Stomach (tissue), 9 donors: ENCODE results near the gene RNPS1. TPM values are rescaled to one million over a fixed set of nuclear protein-coding genes. Genes with fewer than 3 reads are reported as not detected.

Source experiments
- DNase-seq, 2 donors: peaks; one replicate each; pipeline versions ENCODE4 v3.0.0 to v3.0.0-alpha.2; 2013 to 2019
- H3K27ac ChIP-seq, 5 donors: fragments of 200-600 bp in 4 of 5; sonication (generic) in 4 of 5; one replicate each; pipeline ENCODE4 v1.5.1; 2013 to 2019; ENCODE audit warnings: mild to moderate bottlenecking in 1 of 5, moderate library complexity in 1 of 5
- H3K27me3 ChIP-seq, 3 donors: fragments of 200-600 bp; sonication (generic); one replicate each; pipeline ENCODE4 v1.5.1; 2017 to 2019; ENCODE audit warnings: mixed run types in 1 of 3
- H3K36me3 ChIP-seq, 4 donors: fragments of 200-600 bp; sonication (generic); 1 replicate in 3 of 4; 2 replicates in 1 of 4; pipeline ENCODE4 v1.5.1; 2016 to 2019
- H3K4me1 ChIP-seq, 4 donors: fragments of 200-600 bp; sonication (generic); one replicate each; pipeline ENCODE4 v1.5.1; 2016 to 2019
- H3K4me3 ChIP-seq, 4 donors: fragments of 200-600 bp; sonication (generic) in 3 of 4; one replicate each; pipeline ENCODE4 v1.5.1; 2016 to 2019; ENCODE audit warnings: mild to moderate bottlenecking in 1 of 4
- H3K9me3 ChIP-seq, 4 donors: fragments of 200-600 bp; sonication (generic); one replicate each; pipeline ENCODE4 v1.5.1; 2016 to 2019
- EP300 ChIP-seq: sonication (generic); formaldehyde crosslinking; IDR thresholded peaks from one replicate; pipeline ENCODE4 v1.6.1; 2017; ENCODE audit warnings: antibody characterized with exemption
- POLR2A ChIP-seq, 4 donors: fragments of 450-650 bp; IDR thresholded peaks; one replicate each; pipeline ENCODE4 v1.6.1; 2016; ENCODE audit warnings: antibody characterized with exemption in 4 of 4, control low read depth in 2 of 4, mild to moderate bottlenecking in 1 of 4, moderate library complexity in 1 of 4
- POLR2AphosphoS5 ChIP-seq, 3 donors: sonication (generic); formaldehyde crosslinking; IDR thresholded peaks; one replicate each; pipeline ENCODE4 v1.6.1; 2016; ENCODE audit warnings: antibody characterized with exemption in 3 of 3
- WGBS, 5 donors: extraction: QIAGEN DNeasy Blood & Tissue Kit in 3 of 5; methylation state at CpG; one replicate each; pipeline versions ENCODE4 v1.1.5 to v1.1.7; 2013 to 2018; 5-methylcytosine and 5-hydroxymethylcytosine counted together
- intact Hi-C: fragments of 100-400 bp; cut with DNase I; formaldehyde crosslinking; loops from one replicate; pipeline ENCODE4 v1.15.1; 2023; ENCODE audit warnings: low total_unique reads
- polyA plus RNA-seq, 3 donors: library from polyadenylated mRNA; stranded (reverse); fragments of 200-250 nt; gene quantifications; one replicate each; pipeline ENCODE4 v1.2.3, GENCODE V29; 2013
- total RNA-seq, 5 donors: library from RNA; depleted of rRNA; stranded (reverse); fragments of >200 nt; gene quantifications; one replicate each; pipeline versions ENCODE4 v1.1.0 to v1.2.3, GENCODE V29; 2014 to 2016
- TF ChIP-seq, protein P1 (sequence below), 7 experiments: fragments of 450-650 bp in 4 of 7; fragments of 200-600 bp in 3 of 7; sonication (generic) in 3 of 7; IDR thresholded peaks; one replicate each; pipeline ENCODE4 v1.5.1; 2016 to 2019; ENCODE audit warnings: antibody characterized with exemption in 7 of 7, control low read depth in 2 of 7, mild to moderate bottlenecking in 1 of 7
- donor health status: healthy with polysubstance abuse.
- donor health status: Bipolar disorder and iron deficiency.
- donor health status: healthy.

Gene RNPS1
- total and polyA plus RNA-seq, 8 donors = 72.7 to 162 (median 115) TPM

DNA sequence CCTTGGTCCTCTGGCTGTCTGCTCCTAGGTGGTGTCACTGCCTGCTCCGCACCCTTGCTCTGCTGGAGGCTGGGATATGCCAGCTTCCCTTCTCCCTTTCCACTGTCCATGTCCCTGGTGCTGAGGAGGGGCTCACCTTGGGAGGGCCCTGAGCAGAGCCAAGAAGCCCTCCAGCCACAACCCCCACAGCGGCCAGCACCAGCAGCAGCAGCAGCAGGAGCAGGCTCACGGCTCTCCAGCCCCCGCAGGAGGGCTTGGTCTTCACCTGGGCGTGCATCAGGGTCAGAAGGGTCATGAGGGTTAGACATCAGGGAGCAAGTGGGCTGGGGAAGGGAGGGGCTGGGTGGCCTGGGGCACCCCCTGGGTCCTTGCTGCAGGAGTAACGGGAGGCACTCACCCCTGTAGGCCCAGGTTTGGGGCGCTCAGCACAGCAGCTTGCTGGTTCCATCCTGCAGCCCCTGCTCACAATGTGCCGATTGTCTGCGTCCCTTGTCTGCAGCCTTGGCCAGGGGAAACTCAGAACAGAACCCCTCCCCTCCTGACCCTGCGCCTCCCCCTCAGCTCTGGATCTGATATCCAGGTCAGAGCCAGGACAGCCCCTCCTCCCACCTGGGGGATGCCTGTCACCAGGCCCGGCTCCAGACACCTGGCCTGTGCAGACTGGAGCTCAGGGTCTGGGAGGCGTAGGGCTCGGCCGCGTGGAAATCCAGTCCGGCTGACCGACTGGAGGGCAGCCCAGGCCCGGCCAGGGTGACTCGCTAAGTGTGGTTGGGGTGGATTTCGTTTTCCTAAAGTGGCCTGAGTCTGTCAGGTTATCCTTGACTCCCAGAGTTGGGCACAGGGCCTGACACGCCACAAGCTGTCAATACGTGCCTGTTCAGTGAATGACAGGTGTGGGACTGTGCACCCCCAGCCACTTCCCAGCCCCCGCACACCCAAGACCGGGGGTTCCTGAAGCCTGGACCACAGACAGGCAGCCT is 57.2 kb downstream of the RNPS1 start, which contains the start of gene BRICD5:
TSS of gene BRICD5 (minus strand) at position 478 of the 980 bp plus-strand sequence. CDS start at position 448, 30 bp downstream.
- Histone ChIP-seq H3K36me3 (peaks cover 29 to 51% (median 40%) of the 10 kb centered on the region in 4 donors), H3K4me1 (peaks cover 34 to 54% (median 46%) of the 10 kb centered on the region in 4 donors), H3K27me3 (no peaks in the 10 kb centered on the region), H3K4me3 (no peak within 1 kb of the TSS), H3K27ac (peak within 1 kb of the TSS in 1 of 5 donors; percentile 93), H3K9me3 (no peaks in the 10 kb centered on the region)
- TF ChIP-seq POLR2AphosphoS5 (IDR thresholded peaks at IDR 0.05) (no peak), EP300 (no peak), POLR2A (IDR thresholded peaks at IDR 0.05) (no peak)
- TF ChIP-seq, protein P1, sequence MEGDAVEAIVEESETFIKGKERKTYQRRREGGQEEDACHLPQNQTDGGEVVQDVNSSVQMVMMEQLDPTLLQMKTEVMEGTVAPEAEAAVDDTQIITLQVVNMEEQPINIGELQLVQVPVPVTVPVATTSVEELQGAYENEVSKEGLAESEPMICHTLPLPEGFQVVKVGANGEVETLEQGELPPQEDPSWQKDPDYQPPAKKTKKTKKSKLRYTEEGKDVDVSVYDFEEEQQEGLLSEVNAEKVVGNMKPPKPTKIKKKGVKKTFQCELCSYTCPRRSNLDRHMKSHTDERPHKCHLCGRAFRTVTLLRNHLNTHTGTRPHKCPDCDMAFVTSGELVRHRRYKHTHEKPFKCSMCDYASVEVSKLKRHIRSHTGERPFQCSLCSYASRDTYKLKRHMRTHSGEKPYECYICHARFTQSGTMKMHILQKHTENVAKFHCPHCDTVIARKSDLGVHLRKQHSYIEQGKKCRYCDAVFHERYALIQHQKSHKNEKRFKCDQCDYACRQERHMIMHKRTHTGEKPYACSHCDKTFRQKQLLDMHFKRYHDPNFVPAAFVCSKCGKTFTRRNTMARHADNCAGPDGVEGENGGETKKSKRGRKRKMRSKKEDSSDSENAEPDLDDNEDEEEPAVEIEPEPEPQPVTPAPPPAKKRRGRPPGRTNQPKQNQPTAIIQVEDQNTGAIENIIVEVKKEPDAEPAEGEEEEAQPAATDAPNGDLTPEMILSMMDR (IDR thresholded peaks at IDR 0.05) = no peak
- no peak for DNase-seq
- WGBS, 5 donors = 69 to 78% (median 74%) methylated on average over 17 to 24 of the region's 24 CpGs
- intact Hi-C loops = no loop called here

GRCh38 chr16:2210009-2210332 is 58.0 kb downstream of the RNPS1 start:
- no peaks in the 10 kb centered on the region for H3K27me3 ChIP-seq
- H3K4me3 ChIP-seq = no peak overlapping the region
- WGBS, 5 donors = 83 to 95% (median 90%) methylated on average over 2 to 17 of the region's 17 CpGs
- intact Hi-C loops = no loop called here
- no peak overlapping the region for H3K27ac ChIP-seq
- H3K4me1 ChIP-seq = peaks cover 31 to 50% (median 46%) of the 10 kb centered on the region in 4 donors
- TF ChIP-seq POLR2AphosphoS5 (IDR thresholded peaks at IDR 0.05) (no peak), POLR2A (IDR thresholded peaks at IDR 0.05) (no peak), EP300 (no peak)
- TF ChIP-seq, protein P1 (IDR thresholded peaks at IDR 0.05) = no peak
- DNase-seq = no peak
- H3K9me3 ChIP-seq = no peaks in the 10 kb centered on the region
- peaks cover 29 to 51% (median 40%) of the 10 kb centered on the region in 4 donors for H3K36me3 ChIP-seq

DNA sequence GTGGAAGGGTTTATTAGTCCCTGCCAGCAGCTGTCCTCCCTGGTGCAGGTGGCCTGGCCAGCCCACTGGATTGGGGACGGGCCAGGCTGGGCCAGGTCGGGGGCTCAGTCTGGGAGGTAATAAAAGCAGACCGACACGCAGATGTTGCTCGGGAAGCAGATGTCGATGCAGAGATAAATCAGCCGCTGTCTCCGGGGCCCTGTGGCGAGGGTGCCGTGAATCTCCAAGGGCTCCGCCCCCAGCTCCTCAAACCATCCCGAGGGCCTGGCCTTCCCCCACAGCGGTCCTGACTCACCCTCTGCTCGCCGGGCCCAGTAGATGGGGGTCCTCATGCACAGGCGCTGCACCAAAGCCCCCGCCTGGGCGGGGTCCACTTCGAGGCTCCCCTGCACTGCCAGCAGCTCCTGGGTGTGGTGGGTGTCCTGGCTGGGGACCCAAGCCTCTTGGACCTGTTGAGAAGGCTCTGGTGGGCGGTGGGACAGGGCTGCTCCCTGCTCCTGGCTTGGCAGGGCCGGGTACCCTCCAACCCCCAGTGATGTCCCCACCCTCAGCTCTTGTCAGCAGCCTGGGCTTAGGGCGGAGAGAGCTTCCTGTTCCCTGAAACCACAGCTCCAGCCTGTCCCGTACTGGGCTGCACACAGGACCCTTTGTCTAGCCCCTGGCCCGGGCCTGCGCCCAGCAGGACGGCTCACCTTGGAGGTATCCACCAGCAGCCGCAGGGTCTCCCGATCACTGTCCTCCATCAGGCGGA is 58.5 kb downstream of the RNPS1 start:
- Histone ChIP-seq H3K4me1 (peaks cover 35 to 56% (median 51%) of the 10 kb centered on the region in 4 donors), H3K9me3 (no peaks in the 10 kb centered on the region), H3K27me3 (no peaks in the 10 kb centered on the region), H3K36me3 (peaks cover 29 to 51% (median 40%) of the 10 kb centered on the region in 4 donors), H3K4me3 (no peak overlapping the region), H3K27ac (no peak overlapping the region)
- no peak for DNase-seq
- intact Hi-C loops = loop anchor here (10.0 kb wide), 1 partner anchor 45 kb away; the partner anchor contains the start of gene ECI1
- 73 to 91% (median 90%) methylated on average over 12 to 29 of the region's 29 CpGs for WGBS, 5 donors
- TF ChIP-seq POLR2AphosphoS5 (IDR thresholded peaks at IDR 0.05) (no peak), POLR2A (IDR thresholded peaks at IDR 0.05) (no peak), EP300 (no peak)
- TF ChIP-seq, protein P1 (IDR thresholded peaks at IDR 0.05) = no peak

- H3K27me3 ChIP-seq = no peaks in the 10 kb centered on the region
- H3K36me3 ChIP-seq = peaks cover 29 to 51% (median 40%) of the 10 kb centered on the region in 4 donors
- intact Hi-C loops = loop anchor here (10.0 kb wide), 1 partner anchor 46 kb away; the partner anchor contains the start of gene ECI1
- H3K4me1 ChIP-seq = peaks cover 29 to 50% (median 46%) of the 10 kb centered on the region in 4 donors
- no peaks in the 10 kb centered on the region for H3K9me3 ChIP-seq
- TF ChIP-seq, protein P1 (IDR thresholded peaks at IDR 0.05) = no peak
- TF ChIP-seq POLR2A (IDR thresholded peaks at IDR 0.05) (no peak), EP300 (no peak), POLR2AphosphoS5 (IDR thresholded peaks at IDR 0.05) (no peak)
- H3K27ac ChIP-seq = no peak overlapping the region
- H3K4me3 ChIP-seq = no peak overlapping the region
- 85 to 95% (median 93%) methylated on average over 9 of the region's 9 CpGs; no CpG with 5 or more reads in 1 of the 5 donors for WGBS, 5 donors
- DNase-seq = no peak
These were observed 59.2 kb downstream of the RNPS1 start for GRCh38 chr16:2208772-2209171.
